Stimulated activated CD4-positive, alpha-beta T cell treated with anti-CD3 and anti-CD28 coated beads, Interleukin-15, amount 100 ng/mL, for 1 hour (primary cell): ENCODE results near the gene KIAA0040.

ENCODE experiments used
- DNase-seq, 2 donors: peaks; one replicate each; pipeline ENCODE4 v3.0.0-alpha.2; 2020; ENCODE audit warnings: low read depth in 1 of 2, low spot score in 1 of 2

Gene KIAA0040

DNA sequence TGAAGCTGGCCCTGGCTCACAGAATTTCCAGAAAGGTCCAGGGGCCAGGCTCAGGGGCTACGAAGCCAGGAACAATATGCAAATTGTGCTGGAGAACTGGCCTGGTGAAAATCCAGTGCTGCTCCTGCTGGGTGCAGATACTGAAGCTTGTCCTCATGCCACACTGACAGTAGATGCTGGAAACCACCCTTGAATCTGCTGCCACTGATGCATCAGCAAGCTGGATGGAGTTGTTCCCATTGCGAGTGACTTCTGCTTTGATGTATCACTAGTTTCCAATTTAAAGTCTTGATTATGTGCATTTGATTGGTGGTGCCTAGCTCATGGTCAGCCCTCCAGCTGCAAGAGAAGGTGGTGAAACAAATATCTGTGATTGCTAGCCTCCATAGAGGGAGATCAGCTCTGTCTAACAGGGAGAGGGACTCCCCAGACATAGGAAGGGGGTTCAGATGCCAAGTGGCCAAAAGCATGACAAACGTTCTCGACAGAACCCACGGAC, 11.0 kb upstream of the KIAA0040 start:
- DNase-seq = no peak

DNA sequence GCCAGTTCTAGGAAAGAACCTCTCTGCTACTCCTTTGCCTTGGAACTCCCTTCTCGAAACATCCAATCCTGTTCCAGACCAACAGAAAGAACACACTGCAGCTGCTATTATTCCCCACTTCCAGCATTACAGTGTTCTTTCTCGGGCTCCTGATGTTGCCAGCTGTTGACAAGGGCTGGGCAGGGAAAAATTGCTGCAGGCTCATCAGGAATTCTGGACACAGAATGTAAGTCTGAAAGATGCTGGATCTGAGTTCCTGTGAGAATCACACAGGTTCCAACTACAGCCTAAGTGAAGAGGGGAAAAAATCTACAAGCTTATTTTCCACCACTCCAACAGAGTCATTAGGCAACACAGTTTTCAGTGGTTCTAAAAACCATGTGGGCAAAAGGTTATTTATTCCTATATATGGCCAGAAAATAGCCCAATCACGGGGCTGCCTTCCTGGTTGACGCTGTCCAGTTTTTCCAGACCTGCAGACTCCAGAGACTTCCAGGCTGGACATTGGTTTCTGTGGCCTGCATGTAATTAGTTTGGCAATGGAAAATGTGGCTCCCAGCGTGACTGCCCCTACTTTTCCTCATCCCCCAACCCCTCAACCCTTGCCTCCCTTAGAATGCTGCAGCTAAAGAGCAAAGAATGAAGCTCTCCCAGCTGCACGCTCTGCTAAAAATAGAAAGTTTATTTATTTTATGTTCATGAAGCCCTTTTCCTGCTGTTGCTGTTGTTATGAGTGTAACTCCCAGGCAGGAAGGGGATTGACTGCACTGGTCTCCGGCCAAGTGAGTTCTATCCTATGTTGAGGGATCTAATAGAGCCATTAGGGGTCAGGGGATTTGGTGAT, 8.3 kb upstream of the KIAA0040 start:
- no peak for DNase-seq

DNA sequence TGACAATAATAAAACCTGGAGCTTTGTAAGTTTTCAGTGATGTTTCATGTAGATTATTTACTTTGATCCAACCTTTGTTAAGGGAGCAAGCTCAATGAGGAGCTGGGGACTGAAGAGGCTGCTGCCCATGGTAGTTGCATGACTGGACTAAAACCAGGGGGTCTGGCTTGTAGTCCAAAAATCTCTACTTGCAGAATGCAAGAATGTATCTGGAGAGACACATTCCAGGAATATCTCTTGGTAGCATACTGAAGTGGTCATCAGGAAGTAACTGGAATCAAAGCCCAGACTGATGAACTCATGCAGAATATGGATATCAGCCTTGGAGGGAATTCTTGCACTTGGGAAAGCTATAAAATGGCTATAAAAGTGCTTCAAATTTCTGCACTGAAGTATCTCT, 5.8 kb upstream of the KIAA0040 start:
- DNase-seq = no peak

DNA sequence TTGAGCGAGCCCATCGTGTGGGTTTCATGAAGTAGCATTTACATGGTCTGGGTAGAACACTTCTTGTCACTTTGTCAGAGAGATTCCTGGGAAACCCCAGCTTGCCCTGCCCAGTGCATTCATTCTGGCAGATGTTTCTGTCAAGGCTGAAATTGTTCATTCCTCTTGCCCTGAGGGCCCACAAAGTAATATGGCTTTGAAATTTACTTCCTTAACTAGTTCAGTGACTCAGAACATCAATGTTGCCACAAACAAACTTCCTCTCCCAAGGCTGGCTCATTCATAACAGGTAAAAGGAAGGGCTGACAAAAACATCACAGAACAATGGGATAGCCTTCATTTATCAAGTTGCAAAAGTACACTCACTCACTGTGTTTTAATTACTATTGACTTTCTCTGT, 5.0 kb upstream of the KIAA0040 start:
- no peak for DNase-seq

DNA sequence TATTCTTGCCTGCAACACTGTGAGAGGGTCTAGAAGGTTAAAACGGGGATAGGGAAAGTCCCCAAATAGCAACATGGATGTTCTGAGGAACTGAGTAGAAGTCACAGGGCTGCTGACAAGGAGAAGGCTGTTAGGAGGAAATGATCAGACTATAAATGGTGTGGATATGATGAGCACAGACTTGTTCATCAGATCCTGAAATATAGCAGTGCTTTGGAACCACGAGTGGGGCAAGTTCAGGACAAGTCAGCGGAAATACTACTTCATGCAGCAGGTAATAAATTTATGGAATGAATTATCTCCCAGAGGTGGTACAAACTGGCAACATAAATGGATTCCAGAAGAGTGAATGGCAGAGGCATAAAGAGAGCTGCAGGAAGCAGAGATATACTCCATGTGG, 3.2 kb upstream of the KIAA0040 start:
- no peak for DNase-seq

DNA sequence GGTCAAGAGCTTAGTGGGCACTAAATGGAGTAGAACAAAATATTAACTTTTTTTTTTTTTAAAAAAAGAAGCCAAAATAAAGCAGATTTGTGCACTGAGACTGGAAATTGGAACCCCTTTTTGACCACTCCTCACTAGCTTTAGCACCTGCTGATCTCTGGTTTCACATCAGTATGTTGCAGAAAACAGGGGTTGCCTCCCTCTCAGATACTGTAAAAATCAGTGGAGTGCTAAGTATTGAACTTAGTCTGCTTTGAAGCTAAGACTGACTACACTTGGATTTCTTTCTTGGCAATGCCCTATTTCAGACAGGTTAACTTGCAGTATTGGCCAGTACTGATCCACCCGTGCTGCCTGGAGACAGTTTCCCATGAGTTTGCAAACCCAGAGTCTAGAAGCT, 2.7 kb upstream of the KIAA0040 start:
- DNase-seq = no peak

DNA sequence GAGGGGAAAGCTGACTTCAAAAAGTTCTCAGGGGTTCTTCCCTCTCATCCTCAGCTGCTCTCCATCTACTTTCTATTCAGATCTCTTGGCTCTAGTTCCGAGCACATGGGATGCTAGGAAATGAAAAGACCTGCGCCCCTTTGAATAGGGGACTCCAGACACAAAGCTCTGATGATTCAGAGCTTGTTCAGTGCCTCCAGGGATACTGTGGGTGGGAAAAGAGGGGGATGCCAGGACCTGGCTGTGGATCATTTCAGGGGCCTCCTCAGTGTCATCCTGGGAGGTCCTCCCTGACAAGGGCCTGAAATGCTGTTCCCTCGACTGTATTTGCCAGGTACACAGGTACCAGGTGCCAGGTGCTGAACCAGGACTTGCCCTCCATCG, 943 bp upstream of the KIAA0040 start:
- no peak for DNase-seq

DNA sequence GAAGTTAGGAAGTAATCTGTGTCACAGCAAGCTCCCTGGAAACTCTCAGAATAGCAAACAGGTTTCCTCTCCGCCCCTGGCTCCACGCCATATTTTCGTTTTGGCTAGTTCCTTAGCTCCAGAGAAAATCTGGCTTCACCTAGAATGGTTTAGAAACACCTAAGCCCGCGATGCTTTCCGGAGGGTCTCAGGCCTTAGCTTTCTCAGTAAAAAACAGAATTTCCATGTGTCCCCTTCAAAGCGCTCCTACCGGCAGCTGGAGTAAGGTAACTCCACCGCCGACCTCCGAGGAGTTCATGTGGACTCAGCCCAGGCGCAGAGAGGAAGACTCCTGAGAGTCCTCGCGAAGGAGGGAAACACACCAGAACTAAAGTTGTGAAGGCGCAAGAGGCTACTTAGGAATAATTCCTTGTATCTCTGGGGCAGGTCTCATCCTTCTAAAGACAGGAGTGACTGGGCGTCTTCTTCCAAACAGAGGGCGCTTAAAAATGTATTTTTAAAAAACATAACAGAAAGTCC, 406 bp downstream of the KIAA0040 start:
- no peak for DNase-seq

DNA sequence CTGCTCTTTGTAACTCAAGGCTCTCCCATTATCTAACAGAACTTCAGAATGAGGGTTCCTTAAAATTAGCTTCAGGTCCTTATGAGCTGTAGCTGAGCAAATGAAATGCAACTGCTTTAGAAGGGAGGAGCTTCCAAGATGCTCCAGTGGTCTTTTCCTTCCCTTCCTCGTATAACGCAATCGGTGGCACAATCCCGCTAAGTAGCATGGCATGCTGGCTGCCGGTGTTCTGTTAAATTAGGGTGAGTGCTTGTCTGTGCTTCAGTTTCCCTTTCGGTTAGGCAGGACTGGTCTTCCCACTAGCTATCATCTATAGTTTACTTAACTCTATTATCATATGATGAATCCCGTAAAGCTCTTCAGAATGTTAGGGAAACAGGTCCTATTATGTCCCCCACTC, 917 bp downstream of the KIAA0040 start:
- no peak for DNase-seq

DNA sequence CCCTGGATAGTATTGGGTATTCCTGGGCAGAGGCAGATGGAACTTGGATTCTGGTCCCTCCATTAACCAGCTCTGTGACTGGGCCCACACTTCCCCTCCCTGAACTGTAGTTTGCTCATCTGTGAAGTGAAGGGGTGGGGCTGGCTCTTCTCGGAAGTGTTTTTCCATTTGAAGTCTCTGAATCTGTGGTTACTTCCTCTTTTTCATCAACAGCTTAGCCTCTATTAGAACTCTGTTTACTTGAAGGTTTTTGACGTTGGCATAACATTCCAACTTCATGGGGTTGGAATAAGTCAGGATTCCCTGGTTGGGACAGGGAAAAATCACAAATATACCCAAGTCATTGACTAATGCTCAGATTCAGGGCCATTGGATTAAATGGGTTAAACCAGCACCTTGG, 3.6 kb downstream of the KIAA0040 start:
- DNase-seq = peak in 1 of 2 donors; percentile 25

DNA sequence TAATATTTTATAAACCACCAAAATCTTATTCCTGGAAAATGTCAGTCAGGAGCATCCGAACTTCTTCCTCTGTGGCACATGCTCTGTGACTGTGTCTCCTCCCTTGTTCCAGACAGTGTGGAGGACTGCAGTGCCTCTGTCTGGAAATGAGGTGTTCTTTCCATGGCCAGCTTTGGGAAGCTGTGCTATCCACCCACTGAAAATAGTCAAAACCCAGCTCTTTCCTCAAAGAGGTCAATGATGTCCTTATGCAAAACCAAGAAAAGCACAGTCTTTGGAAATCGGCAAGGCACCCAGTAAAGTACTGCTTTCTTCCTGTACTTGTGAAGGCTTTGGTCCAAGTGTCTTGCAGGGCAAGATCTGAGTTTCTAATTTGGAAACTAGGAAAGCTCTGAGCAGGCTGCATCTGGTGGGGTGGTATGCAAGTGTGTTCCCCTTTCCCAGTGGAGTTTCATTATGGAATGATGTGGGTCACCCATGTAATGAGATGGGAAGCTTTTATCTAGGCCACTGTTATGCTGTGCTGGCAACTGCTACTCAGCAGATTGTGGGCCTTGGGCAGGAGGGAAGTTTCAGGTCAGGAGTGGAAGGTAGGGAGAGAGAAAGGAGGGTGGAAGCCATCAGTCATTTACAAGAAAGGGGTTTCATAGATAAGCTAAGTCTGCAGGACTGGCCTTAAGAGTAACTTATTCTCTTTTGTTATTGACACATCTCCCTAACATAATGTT, 6.0 kb downstream of the KIAA0040 start:
- no peak for DNase-seq

DNA sequence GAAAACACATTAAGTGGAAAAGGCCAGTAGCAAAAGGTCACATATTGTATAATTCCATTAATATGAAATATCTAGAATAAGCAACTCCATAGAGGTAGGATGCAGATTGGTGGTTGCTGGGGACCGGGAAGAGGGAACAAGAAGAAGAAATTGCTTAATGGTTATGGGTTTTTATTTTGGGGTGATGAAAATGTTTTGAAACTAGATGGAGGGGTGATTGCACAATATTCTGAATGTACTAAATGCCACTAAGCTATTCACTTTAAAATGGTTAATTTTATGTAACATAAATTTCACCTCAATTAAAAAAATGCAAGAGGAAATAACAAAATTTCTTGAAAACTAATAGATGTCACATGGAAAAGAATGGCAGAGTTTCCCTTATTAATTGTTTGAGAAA, 6.7 kb downstream of the KIAA0040 start:
- DNase-seq = no peak

DNA sequence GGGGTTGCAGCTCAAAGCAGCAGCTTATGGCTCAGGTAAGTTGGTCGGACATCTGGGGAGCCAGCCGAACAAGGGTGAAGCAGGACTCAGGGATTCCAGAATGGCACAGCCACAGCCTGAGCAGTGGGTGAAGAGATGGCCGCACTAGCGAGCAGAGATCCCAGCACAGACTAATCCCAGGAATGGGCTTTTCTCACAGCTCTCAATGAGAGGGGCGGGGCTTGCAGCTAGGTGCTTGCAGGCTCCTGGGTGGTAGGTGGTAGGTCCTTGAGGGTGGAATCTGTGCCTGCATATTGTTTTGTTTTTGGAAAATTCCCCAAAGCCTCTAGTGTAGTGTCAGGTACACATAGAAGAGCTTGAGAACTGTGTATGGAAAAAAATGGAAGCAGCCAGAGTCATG, 9.0 kb downstream of the KIAA0040 start:
- no peak for DNase-seq

DNA sequence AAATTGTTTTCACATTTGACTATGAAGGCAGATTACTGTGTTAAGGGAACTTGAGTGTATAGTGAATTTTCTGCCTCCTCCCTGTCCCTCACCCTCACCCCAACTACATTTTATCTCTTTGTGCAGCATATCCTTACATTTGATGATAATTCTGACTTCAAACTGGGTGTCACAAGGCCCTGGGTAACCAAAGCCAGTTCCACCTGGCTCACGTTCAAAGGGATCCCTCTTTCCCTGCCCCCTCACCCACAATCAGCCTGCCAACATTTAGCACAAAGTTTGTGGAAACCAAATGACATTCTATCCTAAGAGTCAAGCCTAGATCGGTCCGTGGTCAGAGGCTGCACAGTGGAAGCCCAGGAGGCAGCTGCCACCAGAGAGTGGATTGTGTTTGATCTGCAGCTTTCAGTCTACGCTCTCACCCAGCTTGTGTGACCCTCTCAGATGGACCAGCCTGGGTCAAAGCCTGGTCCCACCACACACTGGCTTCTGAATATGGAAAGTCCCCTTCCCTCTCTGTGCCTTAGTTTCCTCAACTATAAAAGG, 10.3 kb downstream of the KIAA0040 start:
- no peak for DNase-seq

DNA sequence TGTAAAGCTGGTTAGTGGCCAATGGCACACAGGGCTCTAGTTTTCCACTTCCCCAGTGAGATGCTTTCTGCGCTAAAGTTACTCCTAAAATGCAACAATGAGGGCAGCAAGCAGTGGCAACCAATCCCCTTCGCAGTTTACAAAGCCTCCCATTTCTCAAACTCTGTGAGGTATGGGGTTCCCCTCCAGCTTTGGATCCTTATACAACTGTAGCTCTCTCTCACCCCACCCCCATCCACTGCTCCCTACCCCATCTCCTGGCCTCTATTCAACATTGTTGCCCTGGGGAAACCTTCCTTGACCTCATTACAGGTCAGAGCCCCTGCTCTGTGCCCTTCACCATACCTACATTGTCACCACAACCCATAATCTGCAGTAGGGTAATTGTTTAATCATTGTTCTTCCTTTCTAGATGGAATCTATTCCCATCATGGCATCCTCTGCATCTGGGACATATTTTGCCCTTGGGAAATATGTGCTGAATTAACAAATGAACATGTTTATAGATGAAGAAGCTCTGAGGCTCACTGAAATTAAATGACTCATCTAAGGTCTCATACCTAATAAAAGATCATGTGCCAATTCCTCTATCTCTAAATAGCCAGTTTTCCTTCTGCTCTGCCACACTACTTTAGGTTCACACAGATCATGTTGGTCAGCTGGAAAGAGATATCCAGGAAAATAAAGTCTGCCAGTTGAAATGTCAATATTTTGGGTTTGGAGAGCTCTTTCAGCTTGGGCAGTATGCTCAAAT, 12.6 kb downstream of the KIAA0040 start:
- DNase-seq = no peak

DNA sequence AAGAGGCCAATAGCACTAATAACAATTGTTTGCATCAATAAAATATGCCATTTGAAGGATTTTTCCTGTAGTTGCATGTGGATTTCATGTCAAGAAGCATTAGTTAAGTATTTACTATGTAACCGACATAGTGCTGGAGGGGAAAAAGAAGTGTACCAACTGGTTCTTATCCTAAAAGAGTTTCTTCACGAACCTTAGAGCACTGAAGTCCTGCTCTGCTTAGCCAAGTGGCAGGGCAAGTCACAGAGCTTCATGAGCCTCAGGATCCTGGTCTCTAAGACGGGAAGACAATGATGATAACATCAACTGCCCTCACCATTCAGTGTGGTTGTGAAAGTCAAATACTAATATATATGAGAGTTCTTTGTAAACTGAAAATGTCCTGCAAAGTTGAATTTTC, 14.1 kb downstream of the KIAA0040 start:
- DNase-seq = no peak

DNA sequence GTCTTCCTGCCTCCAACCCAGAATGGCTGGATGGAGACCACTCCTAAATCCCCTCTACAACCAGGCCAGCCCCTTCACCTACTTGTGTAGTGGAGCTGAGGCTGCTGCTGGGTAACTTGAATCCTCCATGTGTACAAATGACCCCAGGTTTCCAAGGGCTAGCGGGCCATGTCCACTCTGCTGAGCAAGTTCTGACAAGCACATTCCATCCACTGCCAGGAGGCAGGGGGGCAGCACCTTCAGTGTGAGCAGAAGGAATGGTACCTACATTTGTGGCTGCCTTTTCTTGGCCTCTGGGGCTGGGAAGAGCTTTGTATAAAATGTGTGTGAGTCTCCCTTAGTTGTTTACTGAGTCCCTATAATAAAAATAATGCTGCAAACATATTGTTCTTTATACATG, 14.5 kb downstream of the KIAA0040 start:
- no peak for DNase-seq

DNA sequence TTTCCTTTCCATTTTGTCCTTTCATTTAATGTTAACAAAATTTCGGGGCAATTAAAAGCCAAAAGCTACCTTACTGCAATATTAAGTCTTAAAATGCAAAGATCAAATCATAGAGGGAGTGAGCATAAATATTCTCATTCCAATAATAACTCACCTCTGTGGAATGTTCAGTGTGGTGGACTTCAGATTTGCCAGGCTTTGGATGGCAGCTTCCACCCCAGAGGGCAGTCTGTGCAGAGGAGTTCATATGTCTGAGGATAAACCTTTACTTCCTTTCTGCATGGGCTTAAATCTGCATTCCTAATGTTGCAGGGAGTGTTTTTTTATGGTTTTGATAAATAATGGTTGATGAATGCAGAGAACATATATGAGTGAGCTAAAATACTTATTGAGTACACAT, 16.3 kb downstream of the KIAA0040 start:
- DNase-seq = no peak

DNA sequence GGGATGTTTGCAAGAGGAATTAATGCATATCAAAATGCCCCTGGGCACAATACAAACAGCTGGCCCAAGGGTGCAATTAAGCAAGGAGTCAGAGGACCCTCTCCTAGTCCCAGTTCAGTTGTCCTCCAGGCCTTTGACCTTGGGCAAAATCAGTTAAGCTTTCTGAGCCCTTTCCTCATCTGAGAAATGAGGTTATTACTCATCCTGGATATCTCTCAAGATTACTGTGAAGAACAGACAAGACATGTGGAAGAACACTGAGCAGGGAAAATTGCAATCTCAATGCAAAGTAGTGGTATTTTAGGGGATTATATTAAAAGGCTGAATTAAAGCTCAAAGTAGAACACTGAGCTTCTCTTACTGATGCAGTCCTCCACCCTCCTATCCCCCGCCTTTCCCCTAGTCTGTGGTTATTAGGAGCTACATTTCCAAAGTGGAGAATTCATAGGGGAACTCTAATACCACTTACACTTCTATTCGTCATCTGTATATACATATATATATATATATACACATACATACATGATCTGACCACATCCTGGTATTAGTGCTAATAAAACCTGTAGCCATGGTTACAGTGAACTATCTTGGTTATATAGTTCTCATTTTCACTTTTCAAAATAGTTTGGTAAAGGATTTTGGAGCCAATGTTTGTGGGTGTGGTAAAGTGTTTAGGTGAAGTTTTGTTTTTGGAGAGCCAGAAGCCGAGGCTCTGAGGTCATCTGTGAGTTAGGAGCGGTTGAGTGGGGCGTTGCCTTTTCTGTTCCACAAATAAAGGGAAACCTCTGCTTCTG, 18.1 kb downstream of the KIAA0040 start:
- DNase-seq = no peak

DNA sequence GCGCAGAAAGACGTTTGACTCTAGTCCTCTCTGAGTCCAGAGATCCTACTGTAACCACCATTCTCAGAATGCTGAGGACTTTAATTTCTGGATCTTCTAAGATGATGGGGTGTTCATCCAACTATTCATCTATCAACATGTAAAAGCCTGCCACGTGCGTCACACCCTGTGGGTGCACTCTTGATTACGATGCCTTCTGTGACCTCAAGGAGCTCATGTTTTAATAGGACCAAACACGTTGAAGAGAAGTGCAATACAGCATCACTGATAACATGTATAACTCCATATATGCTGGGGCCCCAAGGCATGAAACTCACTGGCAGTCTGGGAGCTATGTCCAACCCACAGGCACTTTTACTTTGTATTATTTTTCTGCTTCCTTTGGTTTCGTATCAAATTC, 19.0 kb downstream of the KIAA0040 start:
- DNase-seq = no peak

DNA sequence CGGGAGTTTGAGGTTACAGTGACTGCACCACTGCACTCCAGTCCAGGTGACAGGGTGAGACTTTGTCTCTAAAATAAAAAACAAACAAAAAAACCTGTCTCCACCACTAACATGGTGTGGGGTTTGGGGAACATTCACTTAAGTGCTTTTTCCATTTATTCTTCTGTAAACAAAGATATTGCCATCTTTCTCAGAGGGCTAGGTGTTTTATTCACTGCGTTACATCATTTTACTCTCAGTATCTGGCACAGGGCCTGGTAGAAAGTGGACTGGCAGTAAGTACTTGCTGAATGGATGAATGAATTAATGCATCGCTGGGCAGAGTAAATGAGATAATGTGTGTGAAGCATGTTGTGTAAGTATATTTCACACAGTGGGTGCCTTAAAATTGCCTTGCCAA, 20.1 kb downstream of the KIAA0040 start:
- DNase-seq = no peak
